IMR-90 (cell line): Measurements from ENCODE around the gene CPNE6.

Experiments used
- BHLHE40 ChIP-seq: fragments of 150-350 bp; IDR thresholded peaks from 2 replicates; pipeline ENCODE4 v1.6.1; 2016; ENCODE audit warnings: mild to moderate bottlenecking, low read depth, low read length
- CEBPB ChIP-seq: IDR thresholded peaks from 2 replicates; pipeline ENCODE4 v1.6.1; 2012; ENCODE audit warnings: low read depth, low read length, improper control_type of control experiment
- CHD1 ChIP-seq: IDR thresholded peaks from 2 replicates; pipeline ENCODE4 v1.6.1; 2012; ENCODE audit warnings: low read depth, low read length, improper control_type of control experiment
- CTCF ChIP-seq: conservative IDR thresholded peaks from 2 replicates; pipeline ENCODE4 v1.5.1; 2012; ENCODE audit warnings: mild to moderate bottlenecking, low read depth, low read length, improper control_type of control experiment
- MAFK ChIP-seq: IDR thresholded peaks from 2 replicates; pipeline ENCODE4 v1.6.1; 2012; ENCODE audit warnings: low read depth, low read length, improper control_type of control experiment
- MXI1 ChIP-seq: IDR thresholded peaks from 2 replicates; pipeline ENCODE4 v1.6.1; 2012; ENCODE audit warnings: low read depth, mild to moderate bottlenecking, low read length, moderate library complexity, borderline replicate concordance
- NFE2L2 ChIP-seq: fragments of 150-350 bp; IDR thresholded peaks from 2 replicates; pipeline ENCODE4 v1.6.1; 2016; ENCODE audit warnings: low read depth, mild to moderate bottlenecking, low read length
- POLR2A ChIP-seq: IDR thresholded peaks from 2 replicates; pipeline ENCODE4 v1.6.1; 2012; ENCODE audit warnings: mild to moderate bottlenecking, low read depth, low read length
- RCOR1 ChIP-seq: IDR thresholded peaks from 2 replicates; pipeline ENCODE4 v1.6.1; 2012; ENCODE audit warnings: mild to moderate bottlenecking, low read length, improper control_type of control experiment; ENCODE audit not compliant: insufficient replicate concordance
- RFX5 ChIP-seq: IDR thresholded peaks from 2 replicates; pipeline ENCODE4 v1.8.0; 2012; ENCODE audit warnings: low read depth, mild to moderate bottlenecking, low read length, moderate library complexity
- SMC3 ChIP-seq: fragments of 150-350 bp; IDR thresholded peaks from 2 replicates; pipeline ENCODE4 v1.6.1; 2016; ENCODE audit warnings: low read depth, mild to moderate bottlenecking, antibody characterized with exemption, low read length, moderate library complexity
- USF2 ChIP-seq: fragments of 150-350 bp; IDR thresholded peaks from 2 replicates; pipeline ENCODE4 v1.6.1; 2017; ENCODE audit warnings: mild to moderate bottlenecking, antibody characterized with exemption, low read length, low read depth

GRCh38 chr14:24068711-24069410 is 2.5 kb upstream of the CPNE6 start:
- TF ChIP-seq POLR2A, result no peak
- no peak for TF ChIP-seq CTCF
- TF ChIP-seq MXI1, result no peak
- TF ChIP-seq RFX5, result no peak
- TF ChIP-seq BHLHE40, result no peak
- no peak for TF ChIP-seq CEBPB
- no peak for TF ChIP-seq CHD1
- no peak for TF ChIP-seq MAFK
- TF ChIP-seq USF2, result no peak
- no peak for TF ChIP-seq NFE2L2
- TF ChIP-seq RCOR1, result no peak
- TF ChIP-seq SMC3, result no peak
